AG09319 (cell line): ENCODE data around the gene PRSS33.

Experiments used
- DNase-seq: peaks from one replicate; pipeline ENCODE4 v3.0.0-alpha.2; 2010; ENCODE audit warnings: low read depth; ENCODE audit errors: extremely low read depth
- TF ChIP-seq, protein P1 (sequence below): IDR thresholded peaks from 2 replicates; pipeline ENCODE4 v1.5.1; 2011; ENCODE audit warnings: low read depth, mild to moderate bottlenecking, inconsistent platforms, low read length, moderate library complexity

PRSS33 gene

DNA sequence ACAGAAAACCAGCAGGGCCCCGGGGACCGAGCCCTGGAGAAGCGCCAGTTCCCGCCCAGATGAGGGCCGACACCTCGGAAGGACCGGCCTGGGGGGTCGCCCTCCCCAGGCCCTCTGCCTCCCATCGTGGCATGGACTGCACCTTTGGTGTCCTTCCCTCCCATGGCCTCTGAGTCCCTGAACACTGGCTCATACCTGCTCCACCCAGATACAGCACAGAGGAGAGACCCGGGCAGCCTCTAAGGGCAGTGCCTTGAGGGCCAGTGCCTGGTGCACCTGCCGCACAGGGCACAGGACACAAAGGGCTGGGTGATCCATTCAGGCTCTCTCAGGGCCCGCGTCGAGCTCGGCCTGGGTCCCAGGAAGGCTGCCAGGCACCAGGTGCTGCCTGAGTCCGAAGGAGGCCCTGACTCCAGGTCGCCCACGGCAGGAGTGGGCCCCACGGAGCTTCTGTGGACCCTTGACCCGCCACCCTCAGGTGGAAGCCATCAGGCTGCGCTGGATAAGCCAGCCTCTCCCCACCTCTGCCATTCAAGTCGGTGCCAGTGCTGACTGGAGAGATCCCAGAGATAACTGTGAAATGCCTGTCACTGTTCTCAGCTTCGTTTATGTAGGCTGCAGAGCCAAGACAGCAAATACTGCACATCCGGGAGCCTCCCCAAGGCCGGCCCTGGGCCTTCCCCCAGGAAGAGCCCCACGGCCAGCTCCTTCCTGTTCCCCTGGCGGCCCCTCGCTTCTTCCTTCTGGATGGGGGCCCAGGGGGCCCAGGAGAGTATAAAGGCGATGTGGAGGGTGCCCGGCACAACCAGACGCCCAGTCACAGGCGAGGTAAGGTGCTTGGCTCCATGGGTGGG, 42.4 kb upstream of the PRSS33 start, which contains the start of gene ZG16B:
Gene ZG16B (plus strand): TSS at position 803 of the 854 bp plus-strand sequence. CDS start 139 bp downstream, outside the sequence.
- TF ChIP-seq, protein P1, sequence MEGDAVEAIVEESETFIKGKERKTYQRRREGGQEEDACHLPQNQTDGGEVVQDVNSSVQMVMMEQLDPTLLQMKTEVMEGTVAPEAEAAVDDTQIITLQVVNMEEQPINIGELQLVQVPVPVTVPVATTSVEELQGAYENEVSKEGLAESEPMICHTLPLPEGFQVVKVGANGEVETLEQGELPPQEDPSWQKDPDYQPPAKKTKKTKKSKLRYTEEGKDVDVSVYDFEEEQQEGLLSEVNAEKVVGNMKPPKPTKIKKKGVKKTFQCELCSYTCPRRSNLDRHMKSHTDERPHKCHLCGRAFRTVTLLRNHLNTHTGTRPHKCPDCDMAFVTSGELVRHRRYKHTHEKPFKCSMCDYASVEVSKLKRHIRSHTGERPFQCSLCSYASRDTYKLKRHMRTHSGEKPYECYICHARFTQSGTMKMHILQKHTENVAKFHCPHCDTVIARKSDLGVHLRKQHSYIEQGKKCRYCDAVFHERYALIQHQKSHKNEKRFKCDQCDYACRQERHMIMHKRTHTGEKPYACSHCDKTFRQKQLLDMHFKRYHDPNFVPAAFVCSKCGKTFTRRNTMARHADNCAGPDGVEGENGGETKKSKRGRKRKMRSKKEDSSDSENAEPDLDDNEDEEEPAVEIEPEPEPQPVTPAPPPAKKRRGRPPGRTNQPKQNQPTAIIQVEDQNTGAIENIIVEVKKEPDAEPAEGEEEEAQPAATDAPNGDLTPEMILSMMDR = no peak

GRCh38 chr16:2828876-2829430, 41.6 kb upstream of the PRSS33 start:
- TF ChIP-seq, protein P1 = no peak
- no peak for DNase-seq

More for the DNA sequence above, 42.4 kb upstream of the PRSS33 start, which contains the start of gene ZG16B:
- DNase-seq = no peak

DNA sequence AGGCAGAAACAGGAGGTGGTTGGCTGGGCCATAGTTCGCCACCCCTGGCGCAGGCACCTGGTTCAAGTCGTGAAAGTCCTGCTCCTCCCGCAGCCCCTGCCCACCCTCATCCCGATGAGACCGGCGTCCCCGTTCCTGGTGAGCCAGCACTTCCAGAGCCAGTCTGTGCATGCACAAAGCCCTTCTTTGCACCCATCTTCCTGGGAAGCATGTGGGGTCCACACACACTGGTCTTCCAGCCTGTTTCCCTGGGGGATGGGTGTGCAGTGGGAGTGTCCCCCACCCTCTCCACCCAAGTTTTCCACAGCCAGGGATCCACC, 41.1 kb upstream of the PRSS33 start:
- no peak for DNase-seq
- TF ChIP-seq, protein P1 = no peak

GRCh38 chr16:2827831-2828520, 40.6 kb upstream of the PRSS33 start:
- no peak for DNase-seq
- TF ChIP-seq, protein P1 = no peak

DNA sequence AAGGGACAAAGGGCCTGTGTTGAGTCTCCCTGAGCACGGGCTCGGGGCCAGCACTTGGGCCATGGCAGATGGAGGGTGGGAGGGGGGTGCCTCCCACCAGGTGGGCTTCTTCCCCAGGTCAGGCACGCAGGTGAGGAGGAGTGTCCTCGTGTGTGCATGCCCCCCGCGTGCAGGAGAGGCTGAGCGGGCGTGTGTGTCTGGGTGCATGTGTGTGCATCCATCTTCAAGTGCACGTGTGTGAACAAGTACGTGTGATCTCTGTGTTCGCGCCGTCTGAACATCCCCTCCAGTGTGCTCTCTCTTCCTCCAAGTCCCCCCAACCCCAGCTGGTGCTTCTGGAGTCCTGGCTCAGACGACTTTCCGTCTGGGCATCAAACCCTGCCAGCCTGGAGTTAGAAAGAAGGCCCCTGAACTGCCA, 40.0 kb upstream of the PRSS33 start:
- TF ChIP-seq, protein P1 = no peak
- DNase-seq = no peak

DNA sequence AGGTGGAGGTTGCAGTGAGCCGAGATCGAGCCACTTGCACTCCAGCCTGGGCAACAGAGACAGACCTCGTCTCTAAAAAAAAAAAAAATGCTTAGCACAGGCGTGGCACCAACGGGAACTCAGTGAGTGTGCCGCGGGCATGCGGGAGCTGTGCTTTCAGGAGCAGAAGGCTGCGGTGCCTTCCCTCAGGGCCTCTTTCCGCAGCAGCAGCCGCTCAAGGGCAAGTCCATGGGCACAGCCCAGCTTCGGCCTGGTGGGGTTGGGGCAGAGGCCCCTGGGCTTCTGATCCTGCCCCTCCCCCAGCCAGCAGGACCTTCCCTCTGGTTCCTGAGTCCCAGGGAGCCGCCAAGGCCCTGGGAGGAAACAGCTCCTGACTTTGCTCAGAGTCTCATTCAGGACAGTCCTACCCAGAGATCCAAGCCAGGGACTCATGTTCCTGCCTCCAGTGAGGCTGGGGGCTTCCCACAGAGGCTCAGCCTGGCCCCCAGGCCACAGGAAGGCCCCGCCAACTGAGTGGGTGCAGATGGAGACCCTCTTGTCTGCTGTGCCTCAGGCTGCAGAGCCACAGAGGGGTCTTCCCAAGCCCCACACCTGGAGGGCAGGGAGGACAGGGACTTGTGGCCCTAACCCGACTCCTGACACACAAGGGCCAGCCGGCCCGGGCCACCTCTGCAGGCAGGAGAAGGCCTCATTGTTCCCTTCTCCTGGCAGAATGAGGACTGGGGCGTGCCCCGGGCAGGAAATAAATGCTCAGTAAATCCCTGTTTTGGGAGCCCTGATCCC, 39.4 kb upstream of the PRSS33 start:
- TF ChIP-seq, protein P1 = no peak
- no peak for DNase-seq
